ENCODE results near the gene PAX3.

DNA sequence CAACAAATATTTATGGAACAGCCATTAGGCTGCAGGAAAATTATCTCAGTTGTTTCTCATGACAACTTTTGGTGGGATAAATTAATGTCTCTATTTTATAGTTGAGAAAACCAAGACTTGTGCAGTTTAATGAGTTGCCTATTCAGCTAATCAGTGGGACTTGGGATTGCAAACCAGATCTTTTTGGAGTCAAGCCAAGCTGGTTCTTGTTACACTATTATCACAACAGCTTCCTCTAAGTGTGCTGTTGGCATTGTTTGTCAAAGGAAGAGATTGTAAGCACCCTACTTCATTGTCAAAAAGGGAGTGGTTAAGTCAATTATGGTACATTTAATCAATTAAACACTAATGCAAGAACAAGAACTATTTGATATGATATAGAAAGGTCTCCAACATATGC lies 119.2 kb downstream of the PAX3 start:
- TF ChIP-seq POLR2A (IDR thresholded peaks at IDR 0.05), result no peak
- TF ChIP-seq POLR2AphosphoS5 (IDR thresholded peaks at IDR 0.05), result no peak
- TF ChIP-seq, protein P1, sequence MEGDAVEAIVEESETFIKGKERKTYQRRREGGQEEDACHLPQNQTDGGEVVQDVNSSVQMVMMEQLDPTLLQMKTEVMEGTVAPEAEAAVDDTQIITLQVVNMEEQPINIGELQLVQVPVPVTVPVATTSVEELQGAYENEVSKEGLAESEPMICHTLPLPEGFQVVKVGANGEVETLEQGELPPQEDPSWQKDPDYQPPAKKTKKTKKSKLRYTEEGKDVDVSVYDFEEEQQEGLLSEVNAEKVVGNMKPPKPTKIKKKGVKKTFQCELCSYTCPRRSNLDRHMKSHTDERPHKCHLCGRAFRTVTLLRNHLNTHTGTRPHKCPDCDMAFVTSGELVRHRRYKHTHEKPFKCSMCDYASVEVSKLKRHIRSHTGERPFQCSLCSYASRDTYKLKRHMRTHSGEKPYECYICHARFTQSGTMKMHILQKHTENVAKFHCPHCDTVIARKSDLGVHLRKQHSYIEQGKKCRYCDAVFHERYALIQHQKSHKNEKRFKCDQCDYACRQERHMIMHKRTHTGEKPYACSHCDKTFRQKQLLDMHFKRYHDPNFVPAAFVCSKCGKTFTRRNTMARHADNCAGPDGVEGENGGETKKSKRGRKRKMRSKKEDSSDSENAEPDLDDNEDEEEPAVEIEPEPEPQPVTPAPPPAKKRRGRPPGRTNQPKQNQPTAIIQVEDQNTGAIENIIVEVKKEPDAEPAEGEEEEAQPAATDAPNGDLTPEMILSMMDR (IDR thresholded peaks at IDR 0.05), result no peak
- TF ChIP-seq EP300 (IDR thresholded peaks at IDR 0.05), result no peak

Data from suprapubic skin (tissue), 4 donors.